ENCODE measurements around the gene TADA3.
"Not testable (repeated sequence)": the region's sequence is repeated elsewhere in the genome, so short reads cannot be mapped to it uniquely, and the experiment has no call there.

TADA3 gene

GRCh38 chr3:9781978-9782603, 10.2 kb downstream of the TADA3 start:
- Mint-ChIP-seq H3K27ac (no peak overlapping the region), H3K36me3 (ENCODE audit: low read depth) (peaks cover 52% of the 10 kb centered on the region)

GRCh38 chr3:9781551-9781950, 10.7 kb downstream of the TADA3 start:
- H3K4me3 Mint-ChIP-seq, result no peak overlapping the region
- H3K36me3 Mint-ChIP-seq (ENCODE audit: low read depth), result peaks cover 48% of the 10 kb centered on the region
- peak overlapping the region; percentile 93 for H3K27ac Mint-ChIP-seq
- peaks cover 61% of the 10 kb centered on the region for H3K4me1 Mint-ChIP-seq (ENCODE audit: low read depth)
- H3K27me3 Mint-ChIP-seq, result no peaks in the 10 kb centered on the region
- no peaks in the 10 kb centered on the region for H3K9me3 Mint-ChIP-seq

More at GRCh38 chr3:9781978-9782603, 10.2 kb downstream of the TADA3 start:
- peaks cover 61% of the 10 kb centered on the region for H3K4me1 Mint-ChIP-seq (ENCODE audit: low read depth)
- no peaks in the 10 kb centered on the region for H3K9me3 Mint-ChIP-seq
- no peaks in the 10 kb centered on the region for H3K27me3 Mint-ChIP-seq
- H3K4me3 Mint-ChIP-seq, result no peak overlapping the region

GRCh38 chr3:9780910-9781309, 11.4 kb downstream of the TADA3 start:
- peak overlapping the region; percentile 45 for H3K4me3 Mint-ChIP-seq
- H3K27ac Mint-ChIP-seq, result peak overlapping the region; percentile 93
- no peaks in the 10 kb centered on the region for H3K27me3 Mint-ChIP-seq
- H3K9me3 Mint-ChIP-seq, result no peaks in the 10 kb centered on the region
- peaks cover 60% of the 10 kb centered on the region for H3K4me1 Mint-ChIP-seq (ENCODE audit: low read depth)
- H3K36me3 Mint-ChIP-seq (ENCODE audit: low read depth), result peaks cover 42% of the 10 kb centered on the region

GRCh38 chr3:9780458-9780812, 11.8 kb downstream of the TADA3 start:
- Mint-ChIP-seq H3K4me1 (ENCODE audit: low read depth) (peaks cover 60% of the 10 kb centered on the region), H3K27me3 (no peaks in the 10 kb centered on the region), H3K4me3 (peak overlapping the region; percentile 45), H3K36me3 (ENCODE audit: low read depth) (peaks cover 38% of the 10 kb centered on the region), H3K27ac (peak overlapping the region; percentile 93), H3K9me3 (no peaks in the 10 kb centered on the region)

GRCh38 chr3:9779721-9780457, 12.4 kb downstream of the TADA3 start:
- Mint-ChIP-seq H3K9me3 (no peaks in the 10 kb centered on the region), H3K4me1 (ENCODE audit: low read depth) (peaks cover 64% of the 10 kb centered on the region), H3K27ac (peak overlapping the region; percentile 93), H3K36me3 (ENCODE audit: low read depth) (peaks cover 34% of the 10 kb centered on the region), H3K4me3 (peak overlapping the region; percentile 45), H3K27me3 (no peaks in the 10 kb centered on the region)

- H3K36me3 Mint-ChIP-seq (ENCODE audit: low read depth), result peaks cover 30% of the 10 kb centered on the region
- H3K27me3 Mint-ChIP-seq, result no peaks in the 10 kb centered on the region
- H3K4me3 Mint-ChIP-seq, result peak overlapping the region; percentile 45
- no peaks in the 10 kb centered on the region for H3K9me3 Mint-ChIP-seq
- H3K4me1 Mint-ChIP-seq (ENCODE audit: low read depth), result peaks cover 64% of the 10 kb centered on the region
- peak overlapping the region; percentile 93 for H3K27ac Mint-ChIP-seq
Measured at GRCh38 chr3:9779075-9779593, 13.1 kb downstream of the TADA3 start.

GRCh38 chr3:9778143-9779074, 13.9 kb downstream of the TADA3 start:
- Mint-ChIP-seq H3K27me3 (no peaks in the 10 kb centered on the region), H3K4me1 (ENCODE audit: low read depth) (peaks cover 64% of the 10 kb centered on the region), H3K9me3 (no peaks in the 10 kb centered on the region), H3K27ac (peak overlapping the region; percentile 93), H3K36me3 (ENCODE audit: low read depth) (peaks cover 30% of the 10 kb centered on the region), H3K4me3 (peak overlapping the region; percentile 35)

GRCh38 chr3:9777694-9778021, 14.6 kb downstream of the TADA3 start:
- Mint-ChIP-seq H3K9me3 (no peaks in the 10 kb centered on the region), H3K27me3 (no peaks in the 10 kb centered on the region), H3K4me1 (ENCODE audit: low read depth) (peaks cover 64% of the 10 kb centered on the region), H3K27ac (peak overlapping the region; percentile 93), H3K4me3 (peak overlapping the region; percentile 35), H3K36me3 (ENCODE audit: low read depth) (peaks cover 25% of the 10 kb centered on the region)

- H3K36me3 Mint-ChIP-seq (ENCODE audit: low read depth), result peaks cover 20% of the 10 kb centered on the region
- no peaks in the 10 kb centered on the region for H3K27me3 Mint-ChIP-seq
- H3K4me3 Mint-ChIP-seq, result peak overlapping the region; percentile 35
- H3K4me1 Mint-ChIP-seq (ENCODE audit: low read depth), result peaks cover 60% of the 10 kb centered on the region
- peak overlapping the region; percentile 93 for H3K27ac Mint-ChIP-seq
- H3K9me3 Mint-ChIP-seq, result no peaks in the 10 kb centered on the region
Measured at GRCh38 chr3:9776896-9777693, 15.2 kb downstream of the TADA3 start.

GRCh38 chr3:9771007-9771406, 21.3 kb downstream of the TADA3 start:
- not testable (repeated sequence) for H3K4me3 Mint-ChIP-seq

GRCh38 chr3:9770276-9770812, 21.9 kb downstream of the TADA3 start:
- H3K27ac Mint-ChIP-seq, result peak overlapping the region; percentile 77
- H3K9me3 Mint-ChIP-seq, result no peaks in the 10 kb centered on the region
- H3K4me3 Mint-ChIP-seq, result peak overlapping the region; percentile 81
- peaks cover 9% of the 10 kb centered on the region for H3K36me3 Mint-ChIP-seq (ENCODE audit: low read depth)
- H3K4me1 Mint-ChIP-seq (ENCODE audit: low read depth), result peaks cover 28% of the 10 kb centered on the region
- H3K27me3 Mint-ChIP-seq, result no peaks in the 10 kb centered on the region

More at GRCh38 chr3:9771007-9771406, 21.3 kb downstream of the TADA3 start:
- not testable (repeated sequence) for H3K9me3 Mint-ChIP-seq; H3K36me3 Mint-ChIP-seq (ENCODE audit: low read depth); H3K27me3 Mint-ChIP-seq
- peak overlapping the region; percentile 57 for H3K27ac Mint-ChIP-seq
- H3K4me1 Mint-ChIP-seq (ENCODE audit: low read depth), result peaks cover 30% of the 10 kb centered on the region

- Mint-ChIP-seq H3K4me3 (peak within 1 kb of the TSS; percentile 81), H3K27ac (peak within 1 kb of the TSS; percentile 77), H3K9me3 (no peaks in the 10 kb centered on the region), H3K4me1 (ENCODE audit: low read depth) (peaks cover 28% of the 10 kb centered on the region), H3K36me3 (ENCODE audit: low read depth) (peaks cover 15% of the 10 kb centered on the region), H3K27me3 (no peaks in the 10 kb centered on the region)
Measured at GRCh38 chr3:9769426-9770275, 22.6 kb downstream of the TADA3 start, which contains the start of gene CAMK1. Gene CAMK1 (minus strand): TSS chr3:9769947. CDS start chr3:9767749, 2,198 bp downstream.

- H3K27ac Mint-ChIP-seq, result peak overlapping the region; percentile 65
- no peaks in the 10 kb centered on the region for H3K9me3 Mint-ChIP-seq
Measured at GRCh38 chr3:9769012-9769411, 23.3 kb downstream of the TADA3 start.

More at GRCh38 chr3:9769012-9769411, 23.3 kb downstream of the TADA3 start:
- peak overlapping the region; percentile 81 for H3K4me3 Mint-ChIP-seq
- H3K36me3 Mint-ChIP-seq (ENCODE audit: low read depth), result peaks cover 16% of the 10 kb centered on the region
- H3K27me3 Mint-ChIP-seq, result no peaks in the 10 kb centered on the region
- peaks cover 28% of the 10 kb centered on the region for H3K4me1 Mint-ChIP-seq (ENCODE audit: low read depth)

Data from stimulated activated naive CD8-positive, alpha-beta T cell treated with anti-CD3 and anti-CD28 coated beads, Interleukin-15, Interleukin-2, amounts not matched to agents 100 ng/mL and 50 ng/mL, for 24 hours (primary cell).